ENCODE data around the gene EPB41L4A. TPM values are rescaled to one million over a fixed set of nuclear protein-coding genes. Genes with fewer than 3 reads are reported as not detected.

The EPB41L4A gene
- total RNA-seq, 1 donor from 2014 or later = 37.7 TPM

GRCh38 chr5:112323166-112323565 is 95.9 kb downstream of the EPB41L4A start:
- TF ChIP-seq CTCF (IDR thresholded peaks at IDR 0.05; ENCODE audit: unreplicated experiment) = no peak
- H3K9me3 Mint-ChIP-seq (ENCODE audit: low read depth) = peaks cover 4% of the 10 kb centered on the region
- no peak overlapping the region for H3K27ac Mint-ChIP-seq
- H3K4me1 Mint-ChIP-seq (ENCODE audit: low read depth) = peaks cover 4% of the 10 kb centered on the region
- H3K36me3 Mint-ChIP-seq (ENCODE audit: insufficient read depth) = peaks cover 4% of the 10 kb centered on the region
- H3K4me3 Mint-ChIP-seq (ENCODE audit: low read depth) = no peak overlapping the region
- H3K27me3 Mint-ChIP-seq = no peaks in the 10 kb centered on the region
- DNase-seq (ENCODE audit: low spot score, unreplicated experiment) = no peak

- no peak for TF ChIP-seq CTCF (IDR thresholded peaks at IDR 0.05; ENCODE audit: unreplicated experiment)
- Mint-ChIP-seq H3K27me3 (no peaks in the 10 kb centered on the region), H3K4me1 (ENCODE audit: low read depth) (peaks cover 9% of the 10 kb centered on the region), H3K36me3 (ENCODE audit: insufficient read depth) (peaks cover 4% of the 10 kb centered on the region), H3K4me3 (ENCODE audit: low read depth) (no peak overlapping the region), H3K27ac (no peak overlapping the region), H3K9me3 (ENCODE audit: low read depth) (peaks cover 4% of the 10 kb centered on the region)
- no peak for DNase-seq (ENCODE audit: low spot score, unreplicated experiment)
These were observed 98.7 kb downstream of the EPB41L4A start for GRCh38 chr5:112320408-112320807.

- Mint-ChIP-seq H3K36me3 (ENCODE audit: insufficient read depth) (peaks cover 4% of the 10 kb centered on the region), H3K27me3 (no peaks in the 10 kb centered on the region), H3K4me1 (ENCODE audit: low read depth) (peaks cover 13% of the 10 kb centered on the region), H3K4me3 (ENCODE audit: low read depth) (no peak overlapping the region), H3K27ac (no peak overlapping the region), H3K9me3 (ENCODE audit: low read depth) (peaks cover 4% of the 10 kb centered on the region)
- no peak for TF ChIP-seq CTCF (IDR thresholded peaks at IDR 0.05; ENCODE audit: unreplicated experiment)
- DNase-seq (ENCODE audit: low spot score, unreplicated experiment) = no peak
These were observed 100.7 kb downstream of the EPB41L4A start for GRCh38 chr5:112318346-112318745.

GRCh38 chr5:112317866-112318265 is 101.2 kb downstream of the EPB41L4A start:
- DNase-seq (ENCODE audit: low spot score, unreplicated experiment) = no peak
- no peak for TF ChIP-seq CTCF (IDR thresholded peaks at IDR 0.05; ENCODE audit: unreplicated experiment)
- Mint-ChIP-seq H3K27ac (no peak overlapping the region), H3K27me3 (no peaks in the 10 kb centered on the region), H3K4me1 (ENCODE audit: low read depth) (peaks cover 13% of the 10 kb centered on the region), H3K36me3 (ENCODE audit: insufficient read depth) (peaks cover 4% of the 10 kb centered on the region), H3K9me3 (ENCODE audit: low read depth) (peaks cover 4% of the 10 kb centered on the region), H3K4me3 (ENCODE audit: low read depth) (no peak overlapping the region)

- H3K9me3 Mint-ChIP-seq (ENCODE audit: low read depth) = peaks cover 4% of the 10 kb centered on the region
- H3K27ac Mint-ChIP-seq = no peak overlapping the region
These were observed 102.3 kb downstream of the EPB41L4A start for GRCh38 chr5:112316731-112317130.

More at GRCh38 chr5:112316731-112317130, 102.3 kb downstream of the EPB41L4A start:
- Mint-ChIP-seq H3K4me3 (ENCODE audit: low read depth) (no peak overlapping the region), H3K4me1 (ENCODE audit: low read depth) (peaks cover 13% of the 10 kb centered on the region), H3K27me3 (no peaks in the 10 kb centered on the region), H3K36me3 (ENCODE audit: insufficient read depth) (peaks cover 4% of the 10 kb centered on the region)
- no peak for TF ChIP-seq CTCF (IDR thresholded peaks at IDR 0.05; ENCODE audit: unreplicated experiment)
- no peak for DNase-seq (ENCODE audit: low spot score, unreplicated experiment)

All from progenitor cell of endocrine pancreas (in vitro differentiated cells).